Progenitor cell of endocrine pancreas (in vitro differentiated cells): Measurements from ENCODE around the gene DUSP16. TPM values are rescaled to one million over a fixed set of nuclear protein-coding genes. Genes with fewer than 3 reads are reported as not detected.
A peak's percentile ranks its signal among the peaks of the same experiment; 100 is the strongest.

Experiments used
- DNase-seq: peaks from one replicate; pipeline ENCODE4 v3.0.0; 2021; ENCODE audit warnings: low spot score; ENCODE audit not compliant: unreplicated experiment
- H3K27ac Mint-ChIP-seq: 2 replicates; pipeline ENCODE4 v1.8.0; 2021; ENCODE audit warnings: mild to moderate bottlenecking, moderate library complexity, mixed read lengths
- H3K27me3 Mint-ChIP-seq: 2 replicates; pipeline ENCODE4 v1.8.0; 2021; ENCODE audit warnings: mixed read lengths
- H3K36me3 Mint-ChIP-seq: 2 replicates; pipeline ENCODE4 v1.8.0; 2022; ENCODE audit warnings: mixed read lengths; ENCODE audit not compliant: insufficient read depth
- H3K4me1 Mint-ChIP-seq: 2 replicates; pipeline ENCODE4 v1.8.0; 2021; ENCODE audit warnings: low read depth, mixed read lengths
- H3K4me3 Mint-ChIP-seq: 2 replicates; pipeline ENCODE4 v1.8.0; 2021; ENCODE audit warnings: low read depth, mild to moderate bottlenecking, moderate library complexity, mixed read lengths
- H3K9me3 Mint-ChIP-seq: 2 replicates; pipeline ENCODE4 v1.8.0; 2021; ENCODE audit warnings: low read depth, mixed read lengths
- CTCF ChIP-seq: fragments of 200-600 bp; sonication (generic); IDR thresholded peaks from one replicate; pipeline ENCODE4 v1.5.0; 2021; ENCODE audit warnings: antibody characterized with exemption, mild to moderate bottlenecking; ENCODE audit not compliant: unreplicated experiment
- total RNA-seq: library from RNA; stranded (reverse); gene quantifications from 2 replicates; pipeline ENCODE4 v1.2.1, GENCODE V29; 2021

Gene DUSP16
- total RNA-seq, 1 donor from 2014 or later = 67.5 TPM

DNA sequence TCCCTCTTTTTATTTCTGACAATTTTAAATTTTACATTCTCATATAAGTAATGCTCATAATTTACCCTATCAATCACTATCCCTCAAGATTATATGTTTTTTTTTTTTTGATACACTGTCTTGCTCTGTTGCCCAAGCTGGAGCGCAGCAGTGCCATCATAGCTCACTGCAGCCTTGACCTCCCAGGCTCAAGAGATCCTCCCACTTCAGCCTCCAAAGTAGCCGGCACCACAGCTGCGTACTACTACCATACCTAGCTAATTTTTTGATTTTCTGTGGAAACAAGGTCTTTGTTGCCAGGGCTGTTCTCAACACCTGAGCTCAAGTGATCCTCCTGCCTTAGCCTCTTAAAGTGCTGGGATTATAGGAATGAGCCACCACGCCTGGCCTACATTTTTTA, 4.4 kb downstream of the DUSP16 start:
- Mint-ChIP-seq H3K4me3 (no peak overlapping the region), H3K9me3 (no peaks in the 10 kb centered on the region), H3K36me3 (peaks cover 19% of the 10 kb centered on the region), H3K27me3 (no peaks in the 10 kb centered on the region), H3K27ac (no peak overlapping the region), H3K4me1 (peaks cover 28% of the 10 kb centered on the region)
- DNase-seq = no peak
- no peak for TF ChIP-seq CTCF

DNA sequence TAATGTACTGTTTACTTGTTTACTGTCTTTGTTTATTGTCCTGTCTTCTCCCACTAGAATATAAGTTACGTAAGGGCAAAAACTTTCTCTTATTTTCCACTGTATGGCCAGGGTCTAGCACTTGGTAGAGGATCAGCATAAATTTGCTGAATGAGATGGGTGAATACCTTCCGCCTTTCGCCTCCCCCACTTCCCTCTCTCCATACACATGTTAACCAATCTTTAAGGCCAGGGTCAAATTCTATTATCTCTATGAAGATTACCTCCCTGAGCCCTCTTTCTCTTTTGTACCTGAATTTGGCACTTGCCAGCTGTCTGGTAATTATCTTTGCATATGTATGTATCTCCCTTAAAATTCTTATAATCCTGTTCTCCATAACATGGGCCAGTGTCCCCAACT, 4.9 kb downstream of the DUSP16 start:
- Mint-ChIP-seq H3K36me3 (peaks cover 19% of the 10 kb centered on the region), H3K27ac (no peak overlapping the region), H3K9me3 (no peaks in the 10 kb centered on the region), H3K4me3 (no peak overlapping the region), H3K4me1 (peaks cover 24% of the 10 kb centered on the region), H3K27me3 (no peaks in the 10 kb centered on the region)
- no peak for TF ChIP-seq CTCF
- no peak for DNase-seq

DNA sequence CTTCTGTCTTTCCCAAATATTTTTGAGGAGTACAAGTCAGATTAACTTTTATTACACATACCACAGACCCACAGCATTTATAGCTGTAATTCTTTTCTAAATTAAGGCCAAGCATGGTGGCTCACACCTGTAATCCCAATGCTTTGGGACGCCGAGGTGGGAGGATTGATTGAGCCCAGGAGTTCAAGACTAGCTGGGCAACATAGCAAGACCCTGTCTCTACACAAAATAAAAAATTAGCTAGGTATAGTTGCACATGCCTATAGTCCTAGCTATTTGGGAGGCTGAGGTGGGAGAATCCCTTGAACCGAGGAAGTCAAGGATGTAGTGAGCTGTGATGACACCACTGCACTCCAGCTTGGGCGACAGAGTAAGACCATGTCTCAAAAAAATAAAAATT, 7.0 kb downstream of the DUSP16 start:
- peaks cover 19% of the 10 kb centered on the region for H3K4me1 Mint-ChIP-seq
- no peak for TF ChIP-seq CTCF
- no peak overlapping the region for H3K4me3 Mint-ChIP-seq
- DNase-seq = no peak
- H3K9me3 Mint-ChIP-seq = no peaks in the 10 kb centered on the region
- H3K36me3 Mint-ChIP-seq = peaks cover 28% of the 10 kb centered on the region
- H3K27ac Mint-ChIP-seq = peak overlapping the region; percentile 39
- no peaks in the 10 kb centered on the region for H3K27me3 Mint-ChIP-seq

DNA sequence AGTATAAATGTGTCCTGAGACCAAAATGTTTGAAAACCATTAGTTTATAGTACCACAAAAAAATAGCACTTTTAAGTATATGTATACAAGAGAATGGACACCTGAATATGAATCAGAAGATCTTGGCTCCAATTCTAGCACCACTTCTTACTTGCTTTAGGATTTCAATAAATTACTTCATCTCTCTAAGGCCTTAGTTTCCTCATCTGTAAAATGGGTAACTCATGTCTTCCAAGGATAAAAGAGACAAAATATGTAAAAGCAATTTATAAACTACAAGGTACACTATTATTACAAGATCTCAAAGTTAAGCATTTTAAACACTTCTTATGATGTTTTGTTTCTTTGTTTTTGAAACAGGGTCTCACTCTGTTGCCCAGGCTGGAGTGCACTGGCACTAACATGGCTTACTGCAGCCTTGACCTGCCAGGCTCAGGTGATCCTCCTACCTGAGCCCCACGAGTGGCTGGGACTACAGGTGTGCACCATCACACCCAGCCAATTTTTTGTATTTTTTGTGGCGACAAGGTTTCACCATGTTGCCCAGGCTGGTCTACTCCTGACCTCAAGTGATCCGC, 9.4 kb downstream of the DUSP16 start:
- H3K9me3 Mint-ChIP-seq = no peaks in the 10 kb centered on the region
- H3K27ac Mint-ChIP-seq = no peak overlapping the region
- DNase-seq = no peak
- H3K27me3 Mint-ChIP-seq = no peaks in the 10 kb centered on the region
- peaks cover 27% of the 10 kb centered on the region for H3K36me3 Mint-ChIP-seq
- H3K4me3 Mint-ChIP-seq = no peak overlapping the region
- peaks cover 3% of the 10 kb centered on the region for H3K4me1 Mint-ChIP-seq
- TF ChIP-seq CTCF = no peak

- Mint-ChIP-seq H3K9me3 (no peaks in the 10 kb centered on the region), H3K36me3 (peaks cover 24% of the 10 kb centered on the region), H3K4me3 (no peak overlapping the region), H3K27ac (no peak overlapping the region), H3K4me1 (peaks cover 4% of the 10 kb centered on the region), H3K27me3 (no peaks in the 10 kb centered on the region)
- no peak for TF ChIP-seq CTCF
- DNase-seq = no peak
Measured at GRCh38 chr12:12551115-12551514, 11.5 kb downstream of the DUSP16 start.
